Osteocyte (in vitro differentiated cells): ENCODE data around the gene CAVIN4. TPM values are rescaled to one million over a fixed set of nuclear protein-coding genes. Genes with fewer than 3 reads are reported as not detected.

Source experiments
- DNase-seq: peaks from one replicate; pipeline ENCODE4 v3.0.0; 2021; ENCODE audit warnings: mixed read lengths; ENCODE audit not compliant: unreplicated experiment; ENCODE audit errors: extremely low spot score
- H3K27ac Mint-ChIP-seq: one replicate; pipeline ENCODE4 v1.8.0; 2021; ENCODE audit warnings: mild to moderate bottlenecking, mixed read lengths; ENCODE audit not compliant: unreplicated experiment
- H3K27me3 Mint-ChIP-seq: one replicate; pipeline ENCODE4 v1.8.0; 2021; ENCODE audit warnings: mixed read lengths; ENCODE audit not compliant: unreplicated experiment
- H3K36me3 Mint-ChIP-seq: one replicate; pipeline ENCODE4 v1.8.0; 2021; ENCODE audit warnings: mixed read lengths; ENCODE audit not compliant: unreplicated experiment
- H3K4me1 Mint-ChIP-seq: one replicate; pipeline ENCODE4 v1.8.0; 2021; ENCODE audit warnings: mixed read lengths; ENCODE audit not compliant: unreplicated experiment
- H3K4me3 Mint-ChIP-seq: one replicate; pipeline ENCODE4 v1.8.0; 2021; ENCODE audit warnings: mild to moderate bottlenecking, moderate library complexity, mixed read lengths; ENCODE audit not compliant: unreplicated experiment
- H3K9me3 Mint-ChIP-seq: one replicate; pipeline ENCODE4 v1.8.0; 2021; ENCODE audit warnings: mixed read lengths; ENCODE audit not compliant: unreplicated experiment
- total RNA-seq: library from RNA; stranded (reverse); gene quantifications from 2 replicates; pipeline ENCODE4 v1.2.1, GENCODE V29; 2021
- TF ChIP-seq, protein P1 (sequence below): fragments of 200-600 bp; sonication (generic); IDR thresholded peaks from 2 replicates; pipeline ENCODE4 v1.5.0; 2021; ENCODE audit warnings: antibody characterized with exemption, mild to moderate bottlenecking, moderate library complexity

The CAVIN4 gene
- total RNA-seq, 1 donor from 2014 or later = 1.1 TPM

DNA sequence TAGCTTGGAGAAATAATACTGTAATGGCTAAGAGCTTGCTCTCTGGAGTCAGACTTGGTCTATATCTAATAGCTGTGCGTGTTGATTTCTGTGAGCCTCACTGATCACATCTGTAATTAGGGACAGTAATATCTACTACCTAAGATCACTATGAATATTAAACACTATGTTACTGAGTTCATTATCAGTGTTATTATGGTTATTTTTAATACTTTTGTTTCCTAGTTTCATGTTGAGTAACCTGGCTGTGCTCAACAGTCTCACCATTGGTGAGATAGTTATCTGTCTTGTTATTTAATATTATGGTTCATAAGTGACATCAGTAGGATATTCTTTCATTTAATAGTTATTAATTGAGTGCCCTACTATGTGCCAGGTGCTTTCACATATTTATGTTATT, 22.4 kb upstream of the CAVIN4 start:
- Mint-ChIP-seq H3K4me3 (no peak overlapping the region), H3K36me3 (peaks cover 6% of the 10 kb centered on the region), H3K4me1 (no peaks in the 10 kb centered on the region), H3K27ac (no peak overlapping the region), H3K9me3 (no peaks in the 10 kb centered on the region), H3K27me3 (no peaks in the 10 kb centered on the region)
- DNase-seq = no peak
- TF ChIP-seq, protein P1, sequence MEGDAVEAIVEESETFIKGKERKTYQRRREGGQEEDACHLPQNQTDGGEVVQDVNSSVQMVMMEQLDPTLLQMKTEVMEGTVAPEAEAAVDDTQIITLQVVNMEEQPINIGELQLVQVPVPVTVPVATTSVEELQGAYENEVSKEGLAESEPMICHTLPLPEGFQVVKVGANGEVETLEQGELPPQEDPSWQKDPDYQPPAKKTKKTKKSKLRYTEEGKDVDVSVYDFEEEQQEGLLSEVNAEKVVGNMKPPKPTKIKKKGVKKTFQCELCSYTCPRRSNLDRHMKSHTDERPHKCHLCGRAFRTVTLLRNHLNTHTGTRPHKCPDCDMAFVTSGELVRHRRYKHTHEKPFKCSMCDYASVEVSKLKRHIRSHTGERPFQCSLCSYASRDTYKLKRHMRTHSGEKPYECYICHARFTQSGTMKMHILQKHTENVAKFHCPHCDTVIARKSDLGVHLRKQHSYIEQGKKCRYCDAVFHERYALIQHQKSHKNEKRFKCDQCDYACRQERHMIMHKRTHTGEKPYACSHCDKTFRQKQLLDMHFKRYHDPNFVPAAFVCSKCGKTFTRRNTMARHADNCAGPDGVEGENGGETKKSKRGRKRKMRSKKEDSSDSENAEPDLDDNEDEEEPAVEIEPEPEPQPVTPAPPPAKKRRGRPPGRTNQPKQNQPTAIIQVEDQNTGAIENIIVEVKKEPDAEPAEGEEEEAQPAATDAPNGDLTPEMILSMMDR = no peak

DNA sequence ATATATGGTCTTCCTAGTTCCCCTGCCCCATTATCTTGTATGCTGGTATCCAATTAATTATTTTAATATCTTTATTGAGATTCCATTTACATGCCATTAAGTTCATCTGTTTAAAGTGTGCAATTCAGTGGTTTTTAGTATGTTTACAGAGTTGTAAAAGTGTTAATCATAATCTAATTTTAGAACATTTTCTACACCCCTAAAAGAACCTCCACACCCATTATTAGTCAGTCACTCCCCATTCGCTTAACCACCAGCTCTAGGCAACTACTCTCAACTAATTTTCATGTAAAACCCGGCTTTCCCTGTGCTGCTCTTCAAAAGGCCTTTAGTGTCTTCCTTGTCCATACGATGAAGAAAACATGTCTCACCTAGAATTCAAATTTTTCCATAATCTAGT, 20.8 kb upstream of the CAVIN4 start:
- H3K4me1 Mint-ChIP-seq = no peaks in the 10 kb centered on the region
- H3K27me3 Mint-ChIP-seq = no peaks in the 10 kb centered on the region
- no peak for DNase-seq
- peaks cover 4% of the 10 kb centered on the region for H3K36me3 Mint-ChIP-seq
- H3K27ac Mint-ChIP-seq = no peak overlapping the region
- H3K4me3 Mint-ChIP-seq = no peak overlapping the region
- H3K9me3 Mint-ChIP-seq = no peaks in the 10 kb centered on the region
- TF ChIP-seq, protein P1 = no peak

DNA sequence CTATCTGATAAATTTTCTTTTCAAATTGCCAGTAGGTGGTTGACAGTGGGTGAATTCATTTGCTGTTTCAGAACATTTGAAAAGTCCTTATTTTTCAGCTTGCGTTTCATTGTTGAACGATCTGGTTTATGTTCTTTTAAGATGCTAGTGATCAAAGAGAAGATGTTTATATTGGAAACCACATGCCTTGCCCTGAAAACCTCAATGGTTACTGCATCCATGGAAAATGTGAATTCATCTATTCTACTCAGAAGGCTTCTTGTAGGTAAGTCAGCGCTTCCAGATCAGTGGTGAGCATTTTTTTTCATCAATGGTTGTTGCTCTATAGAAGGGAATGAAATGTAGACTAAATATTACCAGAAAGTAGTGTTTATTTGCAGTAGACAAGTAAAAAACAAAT, 16.6 kb upstream of the CAVIN4 start:
- Mint-ChIP-seq H3K36me3 (peaks cover 4% of the 10 kb centered on the region), H3K4me3 (no peak overlapping the region), H3K27me3 (no peaks in the 10 kb centered on the region), H3K9me3 (no peaks in the 10 kb centered on the region), H3K4me1 (no peaks in the 10 kb centered on the region), H3K27ac (no peak overlapping the region)
- DNase-seq = no peak
- TF ChIP-seq, protein P1 = no peak

DNA sequence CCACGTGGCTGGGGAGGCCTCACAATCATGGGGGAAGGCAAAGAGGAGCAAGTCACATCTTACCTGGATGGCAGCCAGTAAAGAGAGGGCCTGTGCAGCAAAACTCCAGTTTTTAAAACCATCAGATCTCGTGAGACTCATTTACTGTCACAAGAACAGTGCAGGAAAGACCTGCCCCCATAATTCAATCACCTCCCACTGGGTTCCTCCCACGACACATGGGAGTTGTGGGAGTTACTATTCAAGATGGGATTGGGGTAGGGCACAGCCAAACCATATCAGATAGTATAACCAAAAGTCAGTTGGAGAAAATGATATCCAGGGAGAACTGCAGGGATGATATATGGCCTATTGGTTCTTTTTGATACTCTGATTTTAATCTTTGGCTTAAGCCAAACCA, 10.0 kb upstream of the CAVIN4 start:
- Mint-ChIP-seq H3K27ac (no peak overlapping the region), H3K36me3 (peaks cover 3% of the 10 kb centered on the region), H3K4me1 (no peaks in the 10 kb centered on the region), H3K4me3 (no peak overlapping the region), H3K27me3 (no peaks in the 10 kb centered on the region), H3K9me3 (peaks cover 6% of the 10 kb centered on the region)
- TF ChIP-seq, protein P1 = no peak
- no peak for DNase-seq

DNA sequence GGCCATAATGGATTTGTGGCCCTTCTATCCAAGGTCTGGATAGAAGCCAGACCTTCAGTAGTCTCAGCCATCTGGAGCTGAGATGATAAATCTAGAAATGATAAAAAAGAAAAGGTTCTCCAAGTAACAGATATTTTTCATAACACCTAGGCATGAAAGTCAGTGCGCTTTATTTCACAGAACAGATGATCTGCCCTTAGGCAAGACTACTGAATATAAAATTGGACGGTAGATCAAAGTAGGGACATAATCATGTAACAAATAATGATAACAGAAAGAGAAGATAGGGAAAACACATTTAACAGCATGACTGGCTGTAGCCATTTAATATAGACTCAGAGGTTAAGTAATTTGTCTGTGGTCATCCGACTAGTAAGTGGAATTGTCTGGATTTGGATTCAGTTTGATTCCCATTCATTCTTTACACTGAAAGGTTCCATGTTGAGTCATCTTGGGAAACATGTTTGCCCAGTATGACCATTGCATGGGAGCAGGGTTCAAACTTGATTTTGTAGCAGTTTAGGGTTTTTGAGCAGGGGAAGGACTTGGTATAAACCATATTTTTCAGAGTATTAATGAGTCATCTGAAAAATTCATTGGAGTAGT, 4.1 kb upstream of the CAVIN4 start:
- no peaks in the 10 kb centered on the region for H3K4me1 Mint-ChIP-seq
- no peak overlapping the region for H3K4me3 Mint-ChIP-seq
- peaks cover 3% of the 10 kb centered on the region for H3K9me3 Mint-ChIP-seq
- H3K27ac Mint-ChIP-seq = no peak overlapping the region
- peaks cover 17% of the 10 kb centered on the region for H3K36me3 Mint-ChIP-seq
- no peak for DNase-seq
- TF ChIP-seq, protein P1 = no peak
- no peaks in the 10 kb centered on the region for H3K27me3 Mint-ChIP-seq
